Mucosa of descending colon (tissue), 3 donors: ENCODE data around the gene GALNT10. TPM values are rescaled to one million over a fixed set of nuclear protein-coding genes. Genes with fewer than 3 reads are reported as not detected.

ENCODE experiments used
- ATAC-seq: fragments of 200-7000 bp; cut with Tn5 transposase; one replicate; pipeline ENCODE4 v1.9.1; 2020; ENCODE audit warnings: mild to moderate bottlenecking, moderate library complexity
- DNase-seq, 3 donors: peaks; one replicate each; pipeline ENCODE4 v3.0.0-alpha.2; 2020
- H3K36me3 ChIP-seq: fragments of 200-600 bp; one replicate; pipeline ENCODE4 v1.8.0; 2021; ENCODE audit warnings: low read depth, mild to moderate bottlenecking
- H3K4me1 ChIP-seq: fragments of 200-600 bp; one replicate; pipeline ENCODE4 v1.8.0; 2021; ENCODE audit warnings: low read depth, mild to moderate bottlenecking
- H3K4me3 ChIP-seq: fragments of 200-600 bp; one replicate; pipeline ENCODE4 v1.8.0; 2021; ENCODE audit warnings: mild to moderate bottlenecking
- H3K9me3 ChIP-seq: fragments of 200-600 bp; one replicate; pipeline ENCODE4 v1.8.0; 2021; ENCODE audit warnings: mild to moderate bottlenecking
- CTCF ChIP-seq: fragments of 200-600 bp; IDR thresholded peaks from one replicate; pipeline ENCODE4 v1.8.0; 2022; ENCODE audit warnings: antibody characterized with exemption, mild to moderate bottlenecking
- intact Hi-C, 2 donors: fragments of 100-400 bp; cut with DNase I in 1 of 2; cut with micrococcal nuclease in 1 of 2; formaldehyde crosslinking; loops; one replicate each; pipeline versions ENCODE4 v1.11.0 to v1.11.1; 2022; cut with DNase I, micrococcal nuclease
- total RNA-seq, 3 donors: library from RNA; stranded (reverse); fragmentation: NEBNext Ultra II Directional in 2 of 3; extraction: Animal tissue kit (Norgen Biotek cat#: 25700) in 2 of 3; gene quantifications; one replicate each; pipeline versions ENCODE4 v1.2.1 to v1.2.4, GENCODE V29; 2021 to 2023
- donor health status: DM: no; HTN: no; CAD: no; lungs with moderate emphysema.
- donor health status: DM: no; HTN: no; CAD: no.
- donor health status: DM: no; HTN: yes; CAD: no.

GALNT10 gene
- total RNA-seq, 3 donors from 2014 or later = 38.5 to 51.5 (median 41.4) TPM

DNA sequence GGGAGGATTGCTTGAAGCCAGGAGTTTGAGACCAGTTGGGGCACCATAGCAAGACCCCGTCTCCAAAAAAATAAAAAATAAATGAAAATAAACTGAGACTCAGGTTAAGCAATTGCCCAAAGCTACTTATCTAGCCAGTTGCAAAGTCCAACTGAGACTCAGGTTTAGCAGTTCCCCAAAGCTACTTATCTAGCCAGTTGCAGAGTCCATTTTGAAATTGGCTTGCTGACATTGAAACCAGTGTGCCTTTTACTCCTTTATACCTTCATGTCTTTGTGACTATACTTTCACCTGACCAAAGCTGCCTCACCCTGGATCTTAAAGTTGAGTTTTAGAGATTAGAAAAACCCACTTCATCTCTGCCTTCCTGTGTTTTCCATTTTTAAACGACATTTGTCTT is 66.5 kb downstream of the GALNT10 start:
- ATAC-seq (no peak), DNase-seq (no peak)
- TF ChIP-seq CTCF = no peak
- Histone ChIP-seq H3K9me3 (no peaks in the 10 kb centered on the region), H3K4me3 (no peak overlapping the region), H3K36me3 (no peaks in the 10 kb centered on the region), H3K4me1 (no peaks in the 10 kb centered on the region)
- intact Hi-C loops = no loop called here

DNA sequence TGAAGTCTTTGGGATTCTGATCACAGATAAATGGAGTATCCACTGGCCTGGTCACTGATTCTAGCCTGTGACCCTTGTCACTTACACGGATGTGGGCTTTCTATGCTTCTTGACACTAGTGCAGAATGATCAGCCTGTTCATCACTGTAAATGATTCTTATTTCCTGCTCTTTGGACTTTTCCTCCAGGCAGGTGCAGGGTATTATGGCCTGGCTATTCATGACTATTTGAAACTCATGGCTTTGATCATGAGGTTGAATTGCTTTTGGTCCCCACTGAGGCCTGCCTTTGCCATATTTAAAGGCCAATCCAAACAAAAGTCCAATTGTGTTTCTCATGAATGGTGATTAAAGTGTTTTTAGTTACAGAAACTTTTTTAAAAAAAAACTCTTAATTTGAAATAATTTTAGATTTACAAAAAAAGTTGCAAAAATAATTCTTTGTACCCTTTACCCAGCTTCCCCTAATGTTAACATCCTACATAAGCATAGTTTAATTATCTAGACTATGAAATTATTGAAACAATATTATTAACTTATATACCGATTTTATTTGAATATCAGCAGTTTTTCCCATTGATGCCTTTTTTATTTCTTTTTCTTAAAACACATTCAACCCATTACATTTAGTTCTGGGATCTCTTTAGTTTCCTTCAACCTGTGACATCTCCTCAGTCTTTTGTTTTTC is 68.1 kb downstream of the GALNT10 start:
- no peak for TF ChIP-seq CTCF
- ATAC-seq (peak; percentile 82), DNase-seq (no peak)
- no peaks in the 10 kb centered on the region for H3K9me3 ChIP-seq
- no peaks in the 10 kb centered on the region for H3K4me1 ChIP-seq
- no peaks in the 10 kb centered on the region for H3K36me3 ChIP-seq
- H3K4me3 ChIP-seq = no peak overlapping the region
- intact Hi-C loops = no loop called here

GRCh38 chr5:154260224-154260927 is 69.8 kb downstream of the GALNT10 start:
- ATAC-seq (no peak), DNase-seq (no peak)
- Histone ChIP-seq H3K4me3 (no peak overlapping the region), H3K4me1 (no peaks in the 10 kb centered on the region), H3K36me3 (no peaks in the 10 kb centered on the region), H3K9me3 (no peaks in the 10 kb centered on the region)
- no peak for TF ChIP-seq CTCF
- intact Hi-C loops = no loop called here

DNA sequence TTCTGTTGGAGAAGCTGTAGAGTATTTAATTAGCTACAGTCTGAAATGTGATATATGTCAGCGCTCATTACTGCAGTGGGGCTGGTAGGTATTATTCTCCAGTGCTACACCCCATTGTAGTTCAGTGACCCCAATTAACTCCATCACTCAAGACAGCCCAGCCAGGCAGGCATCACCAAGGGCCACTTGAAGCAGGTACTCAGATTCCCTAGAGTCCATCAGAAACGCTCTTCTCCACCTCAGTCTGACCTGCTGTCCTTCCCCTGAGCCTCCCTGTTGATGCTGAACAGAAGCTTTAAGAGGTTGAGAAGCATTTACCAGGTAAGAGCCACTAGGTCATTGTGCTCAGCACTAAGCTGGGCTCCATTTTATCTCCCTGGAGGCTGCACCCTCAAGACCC is 71.8 kb downstream of the GALNT10 start:
- DNase-seq (no peak), ATAC-seq (no peak)
- H3K9me3 ChIP-seq = no peaks in the 10 kb centered on the region
- no peaks in the 10 kb centered on the region for H3K4me1 ChIP-seq
- intact Hi-C loops = no loop called here
- no peak overlapping the region for H3K4me3 ChIP-seq
- no peaks in the 10 kb centered on the region for H3K36me3 ChIP-seq
- TF ChIP-seq CTCF = no peak

GRCh38 chr5:154264549-154265196 is 74.1 kb downstream of the GALNT10 start:
- H3K4me1 ChIP-seq = no peaks in the 10 kb centered on the region
- no peak for DNase-seq
- H3K36me3 ChIP-seq = no peaks in the 10 kb centered on the region
- intact Hi-C loops = no loop called here
- no peak overlapping the region for H3K4me3 ChIP-seq
- no peak for TF ChIP-seq CTCF
- no peak for ATAC-seq
- H3K9me3 ChIP-seq = no peaks in the 10 kb centered on the region
